Small intestine (tissue), 7 donors: ENCODE results near the gene AFG1L. TPM values are rescaled to one million over a fixed set of nuclear protein-coding genes. Genes with fewer than 3 reads are reported as not detected.

Experiments
- DNase-seq, 2 donors: peaks; one replicate each; pipeline versions ENCODE4 v3.0.0 to v3.0.0-alpha.2; 2013
- FAIRE-seq: peaks from 2 replicates; lab custom pipeline; 2012; peaks lifted over from hg19 to GRCh38; lab: Jason Lieb, UNC
- H3K27ac ChIP-seq, 3 donors: one replicate each; pipeline ENCODE4 v1.5.1; 2013; ENCODE audit warnings: low read length in 2 of 3, mild to moderate bottlenecking in 2 of 3, control low read depth in 1 of 3, inconsistent platforms in 1 of 3, low read depth in 1 of 3, moderate library complexity in 1 of 3
- H3K27me3 ChIP-seq, 3 donors: one replicate each; pipeline ENCODE4 v1.6.1; 2013; ENCODE audit warnings: low read length in 3 of 3, inconsistent platforms in 1 of 3; ENCODE audit not compliant: control insufficient read depth in 3 of 3, insufficient read depth in 3 of 3
- H3K36me3 ChIP-seq, 3 donors: one replicate each; pipeline ENCODE4 v1.6.1; 2013; ENCODE audit warnings: low read length in 3 of 3, inconsistent platforms in 1 of 3, low read depth in 1 of 3, mild to moderate bottlenecking in 1 of 3, moderate library complexity in 1 of 3; ENCODE audit not compliant: control insufficient read depth in 3 of 3, insufficient read depth in 2 of 3
- H3K4me1 ChIP-seq, 3 donors: one replicate each; pipeline ENCODE4 v1.6.1; 2013; ENCODE audit warnings: low read length in 2 of 3, inconsistent platforms in 1 of 3, low read depth in 1 of 3, mild to moderate bottlenecking in 1 of 3, moderate library complexity in 1 of 3; ENCODE audit not compliant: control insufficient read depth in 3 of 3, insufficient read depth in 2 of 3
- H3K4me3 ChIP-seq, 3 donors: one replicate each; pipeline ENCODE4 v1.5.1; 2013; ENCODE audit warnings: low read length in 3 of 3, control low read depth in 1 of 3, inconsistent platforms in 1 of 3, low read depth in 1 of 3, mild to moderate bottlenecking in 1 of 3, moderate library complexity in 1 of 3
- H3K9me3 ChIP-seq, 2 donors: one replicate each; pipeline ENCODE4 v1.6.1; 2013; ENCODE audit warnings: low read depth in 1 of 2, low read length in 1 of 2; ENCODE audit not compliant: control insufficient read depth in 2 of 2, insufficient read depth in 1 of 2
- whole genome bisulfite sequencing, 3 donors: extraction: QIAGEN DNeasy Blood & Tissue Kit; methylation state at CpG; one replicate each; pipeline ENCODE4 v1.1.7; 2013; 5-methylcytosine and 5-hydroxymethylcytosine counted together
- polyA plus RNA-seq, 4 donors: library from polyadenylated mRNA; stranded (reverse) in 3 of 4; unstranded in 1 of 4; fragments of 200-250 nt in 3 of 4; fragments of 120-200 nt in 1 of 4; gene quantifications; one replicate each; pipeline versions ENCODE4 v1.2.1 to v1.2.3, GENCODE V29; 2013
- donor health status: healthy with polysubstance abuse.
- donor health status: control.
- donor health status: control.
- donor health status: Bipolar disorder and iron deficiency.
- donor health status: healthy.

AFG1L gene
- polyA plus RNA-seq, 4 donors: 2.2 to 10.8 (median 3.5) TPM

DNA sequence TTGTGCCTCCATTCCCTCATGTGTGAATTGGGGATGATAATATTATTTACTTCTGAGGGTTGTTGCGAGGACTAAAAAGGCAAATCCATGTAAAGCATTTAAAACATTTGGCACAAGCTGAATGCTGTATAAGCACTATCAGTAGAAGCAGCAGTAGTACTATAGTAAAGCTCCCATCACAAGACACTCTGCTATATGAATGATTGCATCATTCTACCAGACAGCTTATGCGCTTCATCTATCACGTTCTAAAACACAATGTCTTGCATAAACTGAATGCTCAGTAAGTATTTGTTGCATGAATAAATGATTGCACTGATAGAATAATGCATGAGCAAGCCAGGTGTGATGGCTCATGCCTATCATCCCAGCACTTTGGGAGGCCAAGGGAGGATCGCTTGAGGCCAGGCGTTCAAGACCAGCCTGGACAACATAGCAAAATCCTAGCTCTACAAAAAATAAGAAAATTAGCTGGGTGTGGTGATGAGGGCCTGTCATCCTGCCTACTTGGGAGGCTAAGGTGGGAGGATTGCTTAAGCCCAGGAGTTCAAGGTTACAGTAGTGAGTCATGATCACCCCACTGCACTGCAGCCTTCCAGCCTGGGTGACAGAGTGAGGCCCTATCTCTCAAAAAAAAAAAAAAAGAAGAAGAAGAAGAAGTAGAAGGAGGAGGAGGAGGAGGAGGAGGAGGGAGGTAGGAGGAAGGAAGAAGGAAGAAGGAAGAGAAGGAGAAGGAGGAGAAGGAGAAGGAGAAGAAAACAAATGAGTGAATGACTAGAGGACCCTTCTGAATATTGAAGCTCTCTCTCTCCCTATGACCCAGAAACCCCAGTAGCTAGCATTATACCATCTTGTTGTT is 215.8 kb downstream of the AFG1L start:
- FAIRE-seq: no peak
- no peak for DNase-seq
- Histone ChIP-seq H3K4me3 (no peak overlapping the region), H3K27me3 (no peaks in the 10 kb centered on the region), H3K36me3 (peaks cover 0 to 17% (median 0%) of the 10 kb centered on the region in 3 donors), H3K9me3 (peaks cover 0 to 18% of the 10 kb centered on the region in 2 donors), H3K27ac (no peak overlapping the region), H3K4me1 (no peaks in the 10 kb centered on the region)
- 74 to 83% (median 78%) methylated on average over 5 of the region's 5 CpGs for WGBS, 3 donors

DNA sequence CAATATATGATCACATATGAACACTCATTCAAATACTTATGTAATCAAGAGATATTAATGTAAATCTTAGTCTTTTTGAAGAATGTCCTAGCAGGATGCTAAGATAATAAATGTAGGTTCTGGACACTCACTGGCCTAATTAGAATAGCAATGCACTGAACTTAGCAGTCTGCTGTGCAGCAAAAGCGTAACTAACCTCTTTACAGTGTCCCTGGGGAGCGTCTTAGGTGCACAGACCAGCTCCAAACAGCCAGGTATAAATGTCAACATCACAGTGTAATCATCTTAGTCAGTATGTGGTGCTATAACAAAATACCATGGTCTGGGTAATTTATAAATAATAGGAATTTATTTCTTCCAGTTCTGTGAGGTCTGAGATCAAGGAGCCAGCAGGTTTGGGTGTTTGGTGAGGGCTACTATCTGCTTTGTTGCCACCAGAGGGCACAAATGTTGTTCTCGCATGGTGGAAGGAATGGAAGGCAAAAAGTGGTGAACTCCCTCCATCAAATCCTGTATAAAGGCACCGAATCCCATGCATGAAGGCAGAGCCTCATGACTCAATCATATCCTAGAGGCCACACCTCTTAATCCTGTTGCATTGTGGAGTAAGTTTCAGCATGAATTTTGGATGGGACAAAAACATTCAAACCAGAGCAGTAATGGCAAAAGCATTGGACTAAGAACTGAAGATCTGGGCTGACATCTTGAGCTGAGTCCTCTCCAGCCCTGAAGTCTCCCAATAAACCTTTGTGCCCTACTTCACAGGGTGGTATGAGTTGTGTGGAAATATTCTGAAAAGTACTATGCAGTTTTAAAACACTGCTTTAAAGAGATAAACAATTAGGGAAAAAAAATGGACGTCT is 224.1 kb downstream of the AFG1L start:
- peaks cover 0 to 13% (median 0%) of the 10 kb centered on the region in 3 donors for H3K36me3 ChIP-seq
- no peaks in the 10 kb centered on the region for H3K27me3 ChIP-seq
- FAIRE-seq (no peak), DNase-seq (peak in 1 of 2 donors; percentile 14)
- H3K4me3 ChIP-seq: no peak overlapping the region
- H3K9me3 ChIP-seq: peaks cover 0 to 9% of the 10 kb centered on the region in 2 donors
- 80 to 81% (median 80%) methylated on average over 5 of the region's 5 CpGs for WGBS, 3 donors
- H3K4me1 ChIP-seq: no peaks in the 10 kb centered on the region
- no peak overlapping the region for H3K27ac ChIP-seq

- DNase-seq (no peak), FAIRE-seq (no peak)
- Histone ChIP-seq H3K27me3 (no peaks in the 10 kb centered on the region), H3K4me1 (no peaks in the 10 kb centered on the region), H3K27ac (no peak overlapping the region), H3K4me3 (no peak overlapping the region), H3K9me3 (peaks cover 0 to 7% of the 10 kb centered on the region in 2 donors), H3K36me3 (peaks cover 0 to 15% (median 0%) of the 10 kb centered on the region in 3 donors)
- 89 to 94% (median 93%) methylated on average over 1 of the region's 1 CpG for WGBS, 3 donors
Observed at GRCh38 chr6:108521616-108522107, 226.8 kb downstream of the AFG1L start.

- H3K4me1 ChIP-seq: no peaks in the 10 kb centered on the region
- H3K4me3 ChIP-seq: no peak overlapping the region
- H3K9me3 ChIP-seq: peaks cover 0 to 7% of the 10 kb centered on the region in 2 donors
- FAIRE-seq: no peak
- no peak for DNase-seq
- H3K27me3 ChIP-seq: no peaks in the 10 kb centered on the region
- WGBS, 3 donors: 87 to 93% (median 87%) methylated on average over 2 of the region's 2 CpGs
- no peak overlapping the region for H3K27ac ChIP-seq
- H3K36me3 ChIP-seq: peaks cover 0 to 21% (median 0%) of the 10 kb centered on the region in 3 donors
Observed at GRCh38 chr6:108523697-108524096, 228.8 kb downstream of the AFG1L start.

GRCh38 chr6:108524528-108525248 is 229.8 kb downstream of the AFG1L start:
- Histone ChIP-seq H3K36me3 (peaks cover 0 to 21% (median 0%) of the 10 kb centered on the region in 3 donors), H3K27ac (no peak overlapping the region), H3K27me3 (no peaks in the 10 kb centered on the region), H3K9me3 (peaks cover 0 to 5% of the 10 kb centered on the region in 2 donors), H3K4me3 (no peak overlapping the region), H3K4me1 (no peaks in the 10 kb centered on the region)
- no peak for DNase-seq
- FAIRE-seq: no peak
- 85 to 91% (median 88%) methylated on average over 5 of the region's 5 CpGs for WGBS, 3 donors

DNA sequence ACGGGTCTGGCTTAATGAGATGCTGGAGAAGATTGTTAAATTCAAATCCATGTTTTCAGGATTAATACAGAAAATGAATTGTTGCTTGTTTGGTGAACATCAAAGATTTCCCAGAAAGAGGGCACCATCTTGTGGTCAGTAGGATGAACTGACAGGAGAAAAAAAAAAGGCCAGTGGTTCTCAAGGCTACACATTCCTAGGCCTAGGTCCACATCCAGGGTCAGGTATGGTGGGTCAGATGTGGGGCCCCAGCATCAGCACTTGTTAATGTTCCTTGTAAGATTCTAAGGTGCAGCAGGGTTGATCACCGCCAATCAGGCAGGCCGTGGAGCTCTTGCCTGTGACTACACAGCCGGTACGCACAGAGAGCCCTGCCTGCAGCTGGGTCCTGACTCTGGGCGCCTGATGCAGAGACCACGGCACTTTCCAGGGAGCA is 231.9 kb downstream of the AFG1L start:
- Histone ChIP-seq H3K4me3 (no peak overlapping the region), H3K9me3 (no peaks in the 10 kb centered on the region), H3K27ac (no peak overlapping the region), H3K36me3 (peaks cover 0 to 12% (median 0%) of the 10 kb centered on the region in 3 donors), H3K4me1 (no peaks in the 10 kb centered on the region), H3K27me3 (no peaks in the 10 kb centered on the region)
- WGBS, 3 donors: 72 to 80% (median 79%) methylated on average over 7 of the region's 7 CpGs
- DNase-seq (peak; percentile 44 to 52), FAIRE-seq (no peak)

DNA sequence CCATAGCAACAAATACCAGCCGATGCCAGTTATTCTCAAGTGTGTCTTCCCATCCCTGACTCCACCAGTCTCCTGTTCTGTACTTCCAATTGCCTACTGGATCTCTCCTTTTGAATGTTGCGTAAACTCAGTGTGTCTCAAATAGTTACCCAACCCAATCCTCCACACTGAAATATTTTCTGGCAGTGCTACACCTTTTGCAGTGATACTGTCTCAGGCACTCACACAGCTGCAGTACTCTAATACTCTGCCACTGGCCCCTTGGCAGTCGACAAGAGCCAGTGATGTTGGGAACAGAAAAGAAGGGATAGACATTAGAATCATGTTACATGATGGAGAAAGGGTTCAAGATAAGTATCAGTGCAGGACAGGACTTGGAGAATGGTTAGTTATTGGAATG is 234.0 kb downstream of the AFG1L start:
- 57 to 91% (median 67%) methylated on average over 3 of the region's 3 CpGs for WGBS, 3 donors
- Histone ChIP-seq H3K27me3 (no peaks in the 10 kb centered on the region), H3K9me3 (no peaks in the 10 kb centered on the region), H3K4me1 (no peaks in the 10 kb centered on the region), H3K27ac (no peak overlapping the region), H3K36me3 (peaks cover 0 to 8% (median 0%) of the 10 kb centered on the region in 3 donors), H3K4me3 (no peak overlapping the region)
- DNase-seq (no peak), FAIRE-seq (no peak)
